Measurements from ENCODE around the gene SIRT7. TPM values are rescaled to one million over a fixed set of nuclear protein-coding genes. Genes with fewer than 3 reads are reported as not detected.

SIRT7 gene
- total and polyA plus RNA-seq, 8 donors: 11.6 to 37.9 (median 13.2) TPM

GRCh38 chr17:81942167-81942553 lies 24.2 kb upstream of the SIRT7 start:
- no peaks in the 10 kb centered on the region for H3K9me3 ChIP-seq
- no peak for ATAC-seq
- no peak overlapping the region for H3K4me3 ChIP-seq
- H3K27me3 ChIP-seq: peaks cover 0 to 64% of the 10 kb centered on the region in 2 donors
- peaks cover 0 to 8% of the 10 kb centered on the region in 2 donors for H3K4me1 ChIP-seq
- H3K36me3 ChIP-seq: no peaks in the 10 kb centered on the region
- intact Hi-C loops (cut with DNase I): no loop called here
- DNase-seq: no peak
- H3K27ac ChIP-seq: no peak overlapping the region
- TF ChIP-seq CTCF (IDR thresholded peaks at IDR 0.05): no peak

DNA sequence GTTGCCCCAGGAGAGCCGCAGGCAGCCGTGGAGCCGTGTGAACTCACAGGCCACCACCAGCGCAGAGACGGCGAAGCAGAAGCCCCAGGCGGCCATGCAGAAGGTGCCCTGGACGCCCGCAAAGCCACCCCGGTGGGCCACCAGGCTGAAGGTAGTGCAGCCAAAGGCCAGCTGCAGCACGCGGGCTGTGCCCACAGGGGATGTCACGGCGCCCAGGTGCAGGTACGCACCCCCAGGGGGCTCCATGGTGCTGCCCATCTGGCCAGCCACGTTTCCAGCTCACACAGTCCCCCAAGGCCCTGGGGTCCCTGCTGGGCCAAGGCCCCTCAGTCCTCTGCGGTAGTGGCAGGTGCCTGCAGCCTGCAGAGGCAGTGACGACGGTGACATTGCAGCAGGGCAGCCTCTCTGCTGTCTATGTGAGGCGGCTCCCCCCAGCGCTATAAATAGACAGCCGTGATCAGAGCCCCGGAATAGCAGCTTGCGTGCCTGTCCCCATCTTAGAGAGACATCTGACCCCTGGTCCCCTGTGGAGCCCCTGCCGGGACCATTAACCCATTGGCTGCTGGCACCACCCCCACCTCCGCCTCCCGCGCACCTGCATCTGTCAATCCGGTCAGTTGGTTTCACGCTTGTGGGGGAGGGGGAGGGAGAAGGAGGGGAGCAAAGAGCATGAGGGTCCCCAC lies 23.6 kb upstream of the SIRT7 start:
- Histone ChIP-seq H3K27me3 (peaks cover 0 to 69% of the 10 kb centered on the region in 2 donors), H3K4me1 (peaks cover 0 to 13% of the 10 kb centered on the region in 2 donors), H3K27ac (no peak overlapping the region), H3K4me3 (no peak overlapping the region), H3K36me3 (no peaks in the 10 kb centered on the region), H3K9me3 (no peaks in the 10 kb centered on the region)
- no peak for TF ChIP-seq CTCF (IDR thresholded peaks at IDR 0.05)
- peak in 1 of 4 donors; percentile 79 for DNase-seq
- intact Hi-C loops (cut with DNase I): no loop called here
- no peak for ATAC-seq

DNA sequence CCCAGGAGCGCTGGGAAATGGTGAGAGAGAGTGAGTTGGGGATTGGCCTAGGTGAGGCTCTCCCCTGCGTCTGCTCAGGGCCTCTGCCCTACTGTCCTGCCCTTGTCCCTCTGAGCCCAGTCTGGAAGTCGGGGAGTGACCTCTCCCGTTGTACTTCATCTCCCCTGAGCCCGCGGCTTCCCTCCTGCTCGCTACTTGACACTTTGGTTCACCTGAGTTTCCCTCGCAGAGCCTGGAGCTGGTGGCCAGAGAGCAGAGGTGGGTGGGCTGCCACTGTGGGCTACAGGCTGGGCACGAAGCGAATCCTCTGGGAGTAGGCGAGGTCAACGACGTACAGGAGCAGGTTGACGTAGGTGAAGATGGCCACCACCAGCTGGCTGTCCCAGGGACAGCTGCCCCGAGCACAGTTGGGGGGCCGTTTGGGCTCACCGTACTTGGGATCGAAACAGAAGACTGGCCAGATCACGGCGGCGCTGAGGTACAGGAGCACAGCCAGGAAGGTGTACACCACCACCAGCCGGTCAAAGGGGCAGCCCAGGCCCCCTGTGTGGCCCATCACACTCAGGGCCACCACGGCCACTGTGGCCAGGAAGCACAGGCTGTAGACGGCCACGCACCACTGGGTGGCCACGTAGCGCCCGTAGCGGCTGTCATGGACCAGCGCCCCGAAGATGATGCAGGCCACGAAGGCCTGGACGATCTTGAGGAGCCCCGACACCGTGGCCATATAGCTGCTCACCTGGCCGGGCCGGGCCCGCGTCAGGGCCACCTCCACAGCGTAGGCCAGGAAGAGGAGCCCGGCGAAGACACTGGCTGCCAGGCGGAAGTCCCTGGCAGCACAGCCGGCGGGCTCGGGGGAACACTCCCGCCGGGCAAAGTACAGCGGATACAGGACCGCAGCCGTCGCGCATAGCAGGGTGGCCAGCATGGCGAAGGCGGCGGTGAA lies 22.8 kb upstream of the SIRT7 start:
- H3K36me3 ChIP-seq: no peaks in the 10 kb centered on the region
- H3K9me3 ChIP-seq: no peaks in the 10 kb centered on the region
- peaks cover 0 to 75% of the 10 kb centered on the region in 2 donors for H3K27me3 ChIP-seq
- no peak overlapping the region for H3K4me3 ChIP-seq
- peaks cover 0 to 21% of the 10 kb centered on the region in 2 donors for H3K4me1 ChIP-seq
- no peak for TF ChIP-seq CTCF (IDR thresholded peaks at IDR 0.05)
- DNase-seq: no peak
- H3K27ac ChIP-seq: peak overlapping the region in 1 of 2 donors; percentile 5
- ATAC-seq: no peak
- intact Hi-C loops (cut with DNase I): no loop called here

DNA sequence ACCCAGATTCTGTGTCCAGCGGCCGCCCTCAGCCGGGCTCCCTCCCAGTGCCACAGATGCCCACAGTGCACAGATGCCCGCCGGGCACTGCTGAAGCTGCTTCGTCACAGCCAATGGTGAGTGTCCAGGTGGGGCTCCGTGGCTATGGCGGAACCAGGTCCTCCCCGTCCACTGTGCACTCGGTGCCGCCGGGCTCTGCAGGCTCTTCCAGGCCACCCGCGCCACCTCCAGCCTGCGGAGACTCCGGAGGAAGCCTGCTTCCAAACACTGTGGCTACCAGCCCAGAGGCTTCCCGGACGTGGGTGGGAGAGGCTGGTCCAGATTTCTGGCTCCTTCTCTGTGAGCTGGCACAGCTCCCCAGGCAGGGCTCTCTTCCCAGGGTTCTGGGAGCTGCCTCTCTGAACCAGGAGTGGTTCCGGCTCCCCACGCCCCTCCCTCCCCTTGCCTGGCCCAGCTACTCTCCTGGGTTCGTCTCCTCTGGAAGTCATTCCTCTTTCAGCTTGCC lies 22.0 kb upstream of the SIRT7 start:
- Histone ChIP-seq H3K27me3 (peaks cover 0 to 72% of the 10 kb centered on the region in 2 donors), H3K9me3 (no peaks in the 10 kb centered on the region), H3K4me3 (no peak overlapping the region), H3K27ac (peak overlapping the region in 1 of 2 donors; percentile 5), H3K4me1 (peaks cover 0 to 23% of the 10 kb centered on the region in 2 donors), H3K36me3 (no peaks in the 10 kb centered on the region)
- no peak for TF ChIP-seq CTCF (IDR thresholded peaks at IDR 0.05)
- DNase-seq: peak in 1 of 4 donors; percentile 77
- intact Hi-C loops (cut with DNase I): no loop called here
- no peak for ATAC-seq

DNA sequence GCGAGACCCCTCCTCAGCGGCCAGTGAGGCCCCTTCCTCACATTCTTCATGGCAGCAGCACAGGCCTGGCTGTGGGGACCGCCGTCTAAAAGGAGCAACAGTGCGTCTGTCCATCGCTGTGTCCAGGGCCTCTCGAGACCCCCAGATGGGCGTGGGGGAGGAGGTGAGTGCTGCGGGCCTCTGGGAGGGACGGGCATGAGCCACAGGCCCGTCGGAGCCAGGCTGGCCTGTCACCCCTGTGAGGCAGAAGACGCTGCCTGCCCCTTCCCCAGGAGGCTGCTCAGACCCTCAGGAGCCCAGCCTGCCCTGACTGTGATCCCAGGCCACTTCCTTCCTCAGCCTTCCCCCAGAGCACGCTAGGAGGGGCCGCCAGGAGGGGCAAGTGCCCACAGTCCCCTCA lies 21.2 kb upstream of the SIRT7 start:
- Histone ChIP-seq H3K27ac (no peak overlapping the region), H3K36me3 (peaks cover 0 to 7% of the 10 kb centered on the region in 2 donors), H3K4me1 (peaks cover 0 to 23% of the 10 kb centered on the region in 2 donors), H3K4me3 (no peak overlapping the region), H3K9me3 (no peaks in the 10 kb centered on the region), H3K27me3 (peaks cover 0 to 66% of the 10 kb centered on the region in 2 donors)
- no peak for TF ChIP-seq CTCF (IDR thresholded peaks at IDR 0.05)
- ATAC-seq (no peak), DNase-seq (no peak)
- intact Hi-C loops (cut with DNase I): no loop called here

All from left lung (tissue), 10 donors.